HEK293 (cell line): ENCODE results near the gene MYOM1.

Experiments
- CTCF ChIA-PET: fragments of 350-600 bp; formaldehyde crosslinking; extraction: SDS; loops from one replicate; lab custom pipeline; 2021; ENCODE audit warnings: antibody characterized with exemption; lab: Yijun Ruan, JAX
- POLR2A ChIA-PET: fragments of 300-600 bp; formaldehyde crosslinking; extraction: SDS; loops from one replicate; lab custom pipeline; 2020; ENCODE audit warnings: antibody characterized with exemption, inconsistent platforms; lab: Yijun Ruan, JAX
- H3K27ac ChIP-seq: fragments of 200-500 bp; sonication (Bioruptor generic); 2 replicates; pipeline ENCODE4 v1.5.1; 2014; ENCODE audit warnings: low read depth, low read length, control low read depth, inconsistent platforms; ENCODE audit errors: extremely low read depth
- H3K36me3 ChIP-seq, 2 experiments: fragments of 200-500 bp in 1 of 2; sonication (Bioruptor generic) in 1 of 2; 1 replicate in 1 of 2; 2 replicates in 1 of 2; pipeline ENCODE4 v1.5.1; 2014 to 2017; ENCODE audit warnings: inconsistent platforms in 2 of 2, low read length in 2 of 2; ENCODE audit not compliant: control insufficient read depth in 2 of 2, insufficient read depth in 1 of 2
- H3K4me1 ChIP-seq: fragments of 200-500 bp; sonication (Bioruptor generic); 2 replicates; pipeline ENCODE4 v1.5.1; 2014; ENCODE audit warnings: mild to moderate bottlenecking, low read length, inconsistent platforms; ENCODE audit not compliant: control insufficient read depth, insufficient read depth
- H3K4me3 ChIP-seq: 2 replicates; pipeline ENCODE4 v1.5.1; 2011; ENCODE audit warnings: low read depth, mild to moderate bottlenecking, control low read depth, low read length, moderate library complexity
- H3K9me3 ChIP-seq: fragments of 200-500 bp; sonication (Bioruptor generic); 2 replicates; pipeline ENCODE4 v1.5.1; 2014; ENCODE audit warnings: low read depth, low read length, inconsistent platforms; ENCODE audit not compliant: control insufficient read depth, insufficient read depth
- HOXA7 ChIP-seq: sonication (generic); formaldehyde crosslinking; IDR thresholded peaks from 2 replicates; pipeline ENCODE4 v1.8.1; 2022; ENCODE audit warnings: missing genetic modification reagents, borderline replicate concordance
- HOXC10 ChIP-seq: sonication (generic); formaldehyde crosslinking; IDR thresholded peaks from 2 replicates; pipeline ENCODE4 v1.8.1; 2023; ENCODE audit warnings: mild to moderate bottlenecking, missing genetic modification reagents
- KLF8 ChIP-seq: fragments of 450-650 bp; formaldehyde crosslinking; IDR thresholded peaks from 2 replicates; pipeline ENCODE4 v1.5.1; 2016; ENCODE audit warnings: missing biosample characterization, missing genetic modification characterization
- SETDB1 ChIP-seq: IDR thresholded peaks from one replicate; pipeline ENCODE4 v1.6.1; 2017; ENCODE audit warnings: mild to moderate bottlenecking, low read length, moderate library complexity, mixed read lengths; ENCODE audit not compliant: insufficient read length
- ZBTB21 ChIP-seq: fragments of 450-650 bp; formaldehyde crosslinking; IDR thresholded peaks from 2 replicates; pipeline ENCODE4 v1.5.1; 2017; ENCODE audit warnings: missing biosample characterization, missing genetic modification characterization
- ZBTB48 ChIP-seq: fragments of 450-650 bp; formaldehyde crosslinking; IDR thresholded peaks from 2 replicates; pipeline ENCODE4 v1.5.1; 2016; ENCODE audit warnings: missing biosample characterization, missing genetic modification characterization
- ZIC2 ChIP-seq: fragments of 450-650 bp; formaldehyde crosslinking; IDR thresholded peaks from 2 replicates; pipeline ENCODE4 v1.5.1; 2016; ENCODE audit warnings: missing biosample characterization, missing genetic modification characterization
- ZNF169 ChIP-seq: fragments of 450-650 bp; formaldehyde crosslinking; IDR thresholded peaks from 2 replicates; pipeline ENCODE4 v1.5.1; 2016; ENCODE audit warnings: missing biosample characterization, missing genetic modification characterization
- ZNF23 ChIP-seq: fragments of 450-650 bp; formaldehyde crosslinking; IDR thresholded peaks from 2 replicates; pipeline ENCODE4 v1.5.1; 2016; ENCODE audit warnings: missing biosample characterization, missing genetic modification characterization, borderline replicate concordance
- ZNF501 ChIP-seq: fragments of 450-650 bp; formaldehyde crosslinking; IDR thresholded peaks from 2 replicates; pipeline ENCODE4 v1.5.1; 2016; ENCODE audit warnings: missing biosample characterization, missing genetic modification characterization
- ZNF530 ChIP-seq: fragments of 450-650 bp; formaldehyde crosslinking; IDR thresholded peaks from 2 replicates; pipeline ENCODE4 v1.5.1; 2016; ENCODE audit warnings: low read depth, missing biosample characterization, missing genetic modification characterization
- ZNF571 ChIP-seq: fragments of 450-650 bp; formaldehyde crosslinking; IDR thresholded peaks from 2 replicates; pipeline ENCODE4 v1.5.0; 2017; ENCODE audit warnings: missing biosample characterization, missing genetic modification characterization
- ZNF623 ChIP-seq: fragments of 450-650 bp; formaldehyde crosslinking; IDR thresholded peaks from 2 replicates; pipeline ENCODE4 v1.5.1; 2016; ENCODE audit warnings: missing biosample characterization, missing genetic modification characterization
- ZNF677 ChIP-seq: fragments of 450-650 bp; IDR thresholded peaks from 2 replicates; pipeline ENCODE4 v1.5.0; 2018; ENCODE audit warnings: missing biosample characterization, mild to moderate bottlenecking, missing genetic modification characterization, moderate library complexity
- ZNF76 ChIP-seq: fragments of 450-650 bp; formaldehyde crosslinking; IDR thresholded peaks from 2 replicates; pipeline ENCODE4; 2016; ENCODE audit warnings: low read depth, missing biosample characterization, missing genetic modification characterization, borderline replicate concordance
- ZNF768 ChIP-seq: fragments of 450-650 bp; formaldehyde crosslinking; IDR thresholded peaks from 2 replicates; pipeline ENCODE4 v1.5.1; 2018; ENCODE audit warnings: missing biosample characterization, mild to moderate bottlenecking, missing genetic modification characterization
- TF ChIP-seq, protein P1 (sequence below): fragments of 450-650 bp; formaldehyde crosslinking; IDR thresholded peaks from 2 replicates; pipeline ENCODE4 v1.5.1; 2016; ENCODE audit warnings: missing biosample characterization, missing genetic modification characterization
- TF ChIP-seq, protein P2 (sequence below): fragments of 450-650 bp; formaldehyde crosslinking; IDR thresholded peaks from 2 replicates; pipeline ENCODE4 v1.5.1; 2016; ENCODE audit warnings: missing biosample characterization, missing genetic modification characterization
- TF ChIP-seq, protein P3 (sequence below): fragments of 450-650 bp; formaldehyde crosslinking; IDR thresholded peaks from 2 replicates; pipeline ENCODE4 v1.5.1; 2016; ENCODE audit warnings: missing biosample characterization, missing genetic modification characterization
- TF ChIP-seq, protein P4 (sequence below): fragments of 450-650 bp; formaldehyde crosslinking; IDR thresholded peaks from 2 replicates; pipeline ENCODE4 v1.5.1; 2016; ENCODE audit warnings: missing biosample characterization, missing genetic modification characterization

MYOM1 gene

DNA sequence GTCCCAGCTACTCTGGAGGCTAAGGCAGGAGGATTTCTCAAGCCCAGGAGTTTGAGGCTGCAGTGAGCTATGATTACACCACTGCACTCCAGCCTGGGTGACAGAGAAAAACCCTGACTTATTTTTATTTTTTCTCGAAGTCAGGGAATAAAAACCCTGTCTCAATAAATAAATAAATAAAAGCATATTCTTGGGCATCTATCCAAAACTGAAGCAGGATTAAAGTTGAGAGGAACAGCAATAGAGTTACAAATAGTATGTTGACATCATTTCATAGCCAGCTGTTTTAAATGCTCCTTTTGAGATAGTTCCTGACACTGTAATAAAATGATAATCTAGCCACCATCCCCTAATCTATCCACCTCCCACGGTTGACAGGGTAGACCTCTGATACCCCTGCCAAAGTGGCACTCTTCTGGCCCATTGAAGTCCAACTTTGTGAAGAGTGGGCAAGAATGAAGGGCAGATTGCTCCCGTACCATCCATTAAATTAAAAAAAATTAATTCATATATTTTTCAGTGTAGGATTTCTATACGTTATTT is 164.5 kb downstream of the MYOM1 start:
- POLR2A ChIA-PET, result no interaction called here

DNA sequence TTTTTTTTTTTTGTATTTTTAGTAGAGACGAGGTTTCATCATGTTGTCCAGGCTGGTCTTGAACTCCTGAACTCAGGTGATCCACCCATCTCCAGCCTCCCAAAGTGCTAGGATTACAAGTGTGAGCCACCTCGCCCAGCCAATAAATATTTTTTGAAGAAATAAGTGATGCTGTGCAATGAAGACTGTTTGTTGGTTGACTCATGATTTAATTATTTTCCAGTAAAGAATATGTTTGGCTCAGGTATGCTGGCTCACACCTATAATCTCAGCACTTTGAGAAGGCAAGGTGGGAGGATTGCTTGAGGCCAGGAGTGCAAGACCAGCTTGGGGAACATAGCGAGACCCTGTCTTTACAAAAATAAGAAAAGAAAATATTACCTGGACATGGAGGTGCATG is 165.0 kb downstream of the MYOM1 start:
- POLR2A ChIA-PET, result interaction anchor here (0.7 kb wide), 1 partner anchor 604 kb away, joined by 3 read pairs; no protein-coding TSS in a partner anchor
- CTCF ChIA-PET, result interaction anchor here (0.6 to 1.5 kb wide), 4 partner anchors 10 to 33 kb away, joined by 3 to 9 read pairs (median 4); no protein-coding TSS in a partner anchor

More for the DNA sequence above, 164.5 kb downstream of the MYOM1 start:
- H3K36me3 ChIP-seq, result no peaks in the 10 kb centered on the region
- TF ChIP-seq ZNF23 (tag by site-specific recombination), result no peak
- TF ChIP-seq, protein P1, sequence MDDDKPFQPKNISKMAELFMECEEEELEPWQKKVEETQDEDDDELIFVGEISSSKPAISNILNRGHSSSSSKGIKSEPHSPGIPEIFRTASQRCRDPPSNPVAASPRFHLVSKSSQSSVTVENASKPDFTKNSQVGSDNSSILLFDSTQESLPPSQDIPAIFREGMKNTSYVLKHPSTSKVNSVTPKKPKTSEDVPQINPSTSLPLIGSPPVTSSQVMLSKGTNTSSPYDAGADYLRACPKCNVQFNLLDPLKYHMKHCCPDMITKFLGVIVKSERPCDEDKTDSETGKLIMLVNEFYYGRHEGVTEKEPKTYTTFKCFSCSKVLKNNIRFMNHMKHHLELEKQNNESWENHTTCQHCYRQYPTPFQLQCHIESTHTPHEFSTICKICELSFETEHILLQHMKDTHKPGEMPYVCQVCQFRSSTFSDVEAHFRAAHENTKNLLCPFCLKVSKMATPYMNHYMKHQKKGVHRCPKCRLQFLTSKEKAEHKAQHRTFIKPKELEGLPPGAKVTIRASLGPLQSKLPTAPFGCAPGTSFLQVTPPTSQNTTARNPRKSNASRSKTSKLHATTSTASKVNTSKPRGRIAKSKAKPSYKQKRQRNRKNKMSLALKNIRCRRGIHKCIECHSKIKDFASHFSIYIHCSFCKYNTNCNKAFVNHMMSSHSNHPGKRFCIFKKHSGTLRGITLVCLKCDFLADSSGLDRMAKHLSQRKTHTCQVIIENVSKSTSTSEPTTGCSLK (tag by site-specific recombination), result no peak
- 0 out of 2 replicates have a peak, but pooled peaks have one; percentile 24 for TF ChIP-seq ZBTB48 (tag by site-specific recombination)
- TF ChIP-seq HOXC10 (CRISPR knock-in tag), result no peak
- H3K4me3 ChIP-seq, result no peak overlapping the region
- CTCF ChIA-PET, result interaction anchor here (0.8 to 1.5 kb wide), 3 partner anchors 10 to 27 kb away, joined by 3 to 9 read pairs (median 5); no protein-coding TSS in a partner anchor
- no peaks in the 10 kb centered on the region; the same call in 1 of the 2 replicates for H3K4me1 ChIP-seq
- H3K9me3 ChIP-seq, result no peaks in the 10 kb centered on the region
- no peak overlapping the region for H3K27ac ChIP-seq

DNA sequence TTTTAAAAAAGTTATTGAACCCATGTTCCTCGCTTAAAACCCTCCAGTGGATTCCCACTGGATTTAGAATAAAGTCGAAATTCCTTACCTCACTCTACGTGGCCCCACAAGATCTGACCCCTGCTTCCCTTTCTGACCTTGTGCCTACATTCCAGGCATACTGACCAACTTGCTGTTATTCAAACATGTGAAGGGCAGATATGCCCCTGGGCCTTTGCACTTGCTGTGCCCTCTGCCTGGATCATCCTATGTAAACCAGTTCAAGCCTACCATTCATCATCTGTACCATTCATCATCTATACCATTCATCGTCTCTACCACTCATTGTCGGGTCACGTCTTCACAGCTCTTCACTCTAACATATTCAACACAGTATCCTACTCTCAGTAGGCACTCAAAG is 165.6 kb downstream of the MYOM1 start:
- Histone ChIP-seq H3K27ac (no peak overlapping the region), H3K4me3 (no peak overlapping the region), H3K9me3 (no peaks in the 10 kb centered on the region), H3K4me1 (no peaks in the 10 kb centered on the region; the same call in 1 of the 2 replicates), H3K36me3 (no peaks in the 10 kb centered on the region)
- CTCF ChIA-PET, result interaction anchor here (0.6 to 0.7 kb wide), 2 partner anchors 22 to 32 kb away, joined by 4 read pairs; no protein-coding TSS in a partner anchor
- TF ChIP-seq ZBTB21 (no peak), ZNF571 (no peak), ZNF623 (peak; percentile 74)
- TF ChIP-seq, protein P2, sequence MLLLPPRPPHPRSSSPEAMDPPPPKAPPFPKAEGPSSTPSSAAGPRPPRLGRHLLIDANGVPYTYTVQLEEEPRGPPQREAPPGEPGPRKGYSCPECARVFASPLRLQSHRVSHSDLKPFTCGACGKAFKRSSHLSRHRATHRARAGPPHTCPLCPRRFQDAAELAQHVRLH (tag by site-specific recombination), result no peak
- POLR2A ChIA-PET, result interaction anchor here (0.7 kb wide), 1 partner anchor 605 kb away, joined by 3 read pairs; no protein-coding TSS in a partner anchor

More for the DNA sequence above, 165.0 kb downstream of the MYOM1 start:
- TF ChIP-seq ZNF76 (tag by site-specific recombination) (no peak), SETDB1 (no peak), ZNF677 (no peak), KLF8 (no peak), ZIC2 (tag by site-specific recombination) (no peak), ZNF169 (tag by site-specific recombination) (no peak), HOXA7 (CRISPR knock-in tag) (no peak), ZNF501 (tag by site-specific recombination) (no peak), ZNF530 (tag by site-specific recombination) (no peak), ZNF768 (tag by site-specific recombination) (no peak)
- TF ChIP-seq, protein P3, sequence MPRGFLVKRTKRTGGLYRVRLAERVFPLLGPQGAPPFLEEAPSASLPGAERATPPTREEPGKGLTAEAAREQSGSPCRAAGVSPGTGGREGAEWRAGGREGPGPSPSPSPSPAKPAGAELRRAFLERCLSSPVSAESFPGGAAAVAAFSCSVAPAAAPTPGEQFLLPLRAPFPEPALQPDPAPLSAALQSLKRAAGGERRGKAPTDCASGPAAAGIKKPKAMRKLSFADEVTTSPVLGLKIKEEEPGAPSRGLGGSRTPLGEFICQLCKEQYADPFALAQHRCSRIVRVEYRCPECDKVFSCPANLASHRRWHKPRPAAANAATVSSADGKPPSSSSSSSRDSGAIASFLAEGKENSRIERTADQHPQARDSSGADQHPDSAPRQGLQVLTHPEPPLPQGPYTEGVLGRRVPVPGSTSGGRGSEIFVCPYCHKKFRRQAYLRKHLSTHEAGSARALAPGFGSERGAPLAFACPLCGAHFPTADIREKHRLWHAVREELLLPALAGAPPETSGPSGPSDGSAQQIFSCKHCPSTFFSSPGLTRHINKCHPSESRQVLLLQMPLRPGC (tag by site-specific recombination), result no peak
- TF ChIP-seq, protein P4, sequence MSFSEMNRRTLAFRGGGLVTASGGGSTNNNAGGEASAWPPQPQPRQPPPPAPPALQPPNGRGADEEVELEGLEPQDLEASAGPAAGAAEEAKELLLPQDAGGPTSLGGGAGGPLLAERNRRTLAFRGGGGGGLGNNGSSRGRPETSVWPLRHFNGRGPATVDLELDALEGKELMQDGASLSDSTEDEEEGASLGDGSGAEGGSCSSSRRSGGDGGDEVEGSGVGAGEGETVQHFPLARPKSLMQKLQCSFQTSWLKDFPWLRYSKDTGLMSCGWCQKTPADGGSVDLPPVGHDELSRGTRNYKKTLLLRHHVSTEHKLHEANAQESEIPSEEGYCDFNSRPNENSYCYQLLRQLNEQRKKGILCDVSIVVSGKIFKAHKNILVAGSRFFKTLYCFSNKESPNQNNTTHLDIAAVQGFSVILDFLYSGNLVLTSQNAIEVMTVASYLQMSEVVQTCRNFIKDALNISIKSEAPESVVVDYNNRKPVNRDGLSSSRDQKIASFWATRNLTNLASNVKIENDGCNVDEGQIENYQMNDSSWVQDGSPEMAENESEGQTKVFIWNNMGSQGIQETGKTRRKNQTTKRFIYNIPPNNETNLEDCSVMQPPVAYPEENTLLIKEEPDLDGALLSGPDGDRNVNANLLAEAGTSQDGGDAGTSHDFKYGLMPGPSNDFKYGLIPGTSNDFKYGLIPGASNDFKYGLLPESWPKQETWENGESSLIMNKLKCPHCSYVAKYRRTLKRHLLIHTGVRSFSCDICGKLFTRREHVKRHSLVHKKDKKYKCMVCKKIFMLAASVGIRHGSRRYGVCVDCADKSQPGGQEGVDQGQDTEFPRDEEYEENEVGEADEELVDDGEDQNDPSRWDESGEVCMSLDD (tag by site-specific recombination), result no peak
- Histone ChIP-seq H3K4me1 (no peaks in the 10 kb centered on the region; the same call in 1 of the 2 replicates), H3K4me3 (no peak overlapping the region), H3K27ac (no peak overlapping the region), H3K9me3 (no peaks in the 10 kb centered on the region), H3K36me3 (no peaks in the 10 kb centered on the region)
